ENCODE measurements around the gene CTDSPL. TPM values are rescaled to one million over a fixed set of nuclear protein-coding genes. Genes with fewer than 3 reads are reported as not detected.

Gene CTDSPL
- total and polyA plus RNA-seq, 2 of the 8 experiments (the other 6 are each of a cell fraction or from before 2014, with no cell fraction given) = 20.3 to 42.2 TPM

DNA sequence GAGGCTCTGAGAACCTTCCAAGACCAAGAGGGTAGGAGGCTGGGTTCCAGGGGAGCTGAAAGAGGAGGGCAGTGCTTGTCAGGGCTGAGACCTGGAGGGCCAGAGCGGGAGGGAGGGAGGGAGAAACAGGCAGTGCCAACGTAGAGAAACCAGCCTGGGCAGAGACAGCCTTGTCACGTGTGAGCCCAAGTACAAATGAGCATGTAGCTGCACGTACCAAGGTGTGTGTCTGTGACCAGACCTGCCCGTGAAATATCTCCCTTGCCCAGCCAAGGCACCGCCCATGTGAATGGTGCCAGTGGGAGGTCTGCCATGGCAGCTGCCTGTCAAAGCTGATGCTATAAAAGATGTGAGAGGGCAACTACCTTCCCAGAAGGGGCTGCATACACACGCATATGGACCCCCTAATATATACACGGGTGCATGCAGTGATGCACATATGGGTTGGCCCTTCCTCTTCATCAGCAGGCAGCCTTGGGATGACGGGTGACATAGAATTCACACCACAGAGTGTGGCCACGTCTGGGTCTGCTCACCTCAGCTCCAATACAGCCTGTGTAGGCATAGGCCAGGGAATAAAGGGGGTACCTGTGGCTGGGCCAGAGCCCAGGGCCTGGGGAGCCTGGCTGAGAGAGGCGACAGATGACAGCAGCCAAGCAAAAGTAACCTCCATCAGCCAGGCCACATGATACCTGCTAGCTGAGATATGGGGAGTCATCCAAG, 7.8 kb upstream of the CTDSPL start:
- Histone ChIP-seq H3K23ac (ENCODE audit: insufficient read length) (no peak overlapping the region), H4K20me1 (replicated peaks in 1 of 2; ENCODE audit: control insufficient read depth in 1 of 2, insufficient read depth in 2 of 2, low read length in 2 of 2) (no peaks in the 10 kb centered on the region), H2BK20ac (ENCODE audit: low read length) (no peak overlapping the region), H2AFZ (ENCODE audit: low read length) (no peak overlapping the region), H2BK120ac (replicated peaks; ENCODE audit: low read depth, low read length) (no peak overlapping the region), H3K23me2 (ENCODE audit: low read depth, low read length) (no peaks in the 10 kb centered on the region), H3K9me3 (ENCODE audit: insufficient read depth in 2 of 2, low read depth in 1 of 2, low read length in 1 of 2) (no peaks in the 10 kb centered on the region), H3K27ac (ENCODE audit: low read depth, low read length) (no peak overlapping the region), H3K4me3 (ENCODE audit: extremely low read depth in 1 of 4, insufficient read depth in 2 of 4, low read depth in 3 of 4, low read length in 4 of 4) (no peak overlapping the region), H3K27me3 (replicated peaks in 1 of 4; ENCODE audit: control insufficient read depth in 3 of 4, extremely low read depth in 1 of 4, insufficient read depth in 3 of 4, low read length in 3 of 4) (no peaks in the 10 kb centered on the region), H3K18ac (ENCODE audit: extremely low read depth, low read length) (no peak overlapping the region), H3K4ac (replicated peaks; ENCODE audit: insufficient read length, low read depth, low read length) (no peak overlapping the region), H2BK5ac (ENCODE audit: low read depth, low read length) (no peak overlapping the region), H3K4me2 (ENCODE audit: insufficient read depth in 1 of 2, low read depth in 2 of 2, low read length in 2 of 2) (no peak overlapping the region), H3K79me2 (ENCODE audit: control insufficient read depth in 1 of 2, insufficient read depth in 2 of 2, low read length in 2 of 2) (no peaks in the 10 kb centered on the region), H3K9ac (replicated peaks in 1 of 4; ENCODE audit: extremely low read depth in 1 of 4, low read depth in 3 of 4, low read length in 3 of 4) (no peak overlapping the region), H3K4me1 (replicated peaks in 1 of 4; ENCODE audit: control insufficient read depth in 3 of 4, insufficient read depth in 4 of 4, low read length in 3 of 4) (peaks cover 0 to 2% (median under 1%) of the 10 kb centered on the region in 4 experiments; a peak in 3 of 7 replicates), H4K5ac (ENCODE audit: insufficient read length, low read depth, low read length) (no peak overlapping the region), H2AK5ac (ENCODE audit: low read depth, low read length) (no peak overlapping the region), H3K56ac (replicated peaks; ENCODE audit: insufficient read length, low read depth, low read length) (no peak overlapping the region), H4K91ac (replicated peaks; ENCODE audit: insufficient read length, low read length) (no peak overlapping the region), H3K36me3 (ENCODE audit: control insufficient read depth in 2 of 4, insufficient read depth in 4 of 4, low read length in 3 of 4) (no peaks in the 10 kb centered on the region), H2BK12ac (ENCODE audit: low read depth, low read length) (peak overlapping the region; percentile 87; the same call in 1 of the 2 replicates), H3K14ac (ENCODE audit: insufficient read length) (no peak overlapping the region), H4K8ac (ENCODE audit: extremely low read depth, insufficient read depth, low read length) (no peak overlapping the region), H2BK15ac (ENCODE audit: low read length) (no peak overlapping the region), H3K79me1 (ENCODE audit: low read depth, low read length) (no peaks in the 10 kb centered on the region)
- ChIA-PET POLR2A (ENCODE audit: partially characterized antibody) (interaction anchor here (0.6 to 1.8 kb wide), 2 partner anchors 112 to 113 kb away, joined by 3 to 5 read pairs; no protein-coding TSS in a partner anchor), CTCF (ENCODE audit: partially characterized antibody) (interaction anchor here (0.7 to 7.2 kb wide), 23 partner anchors 8 to 558 kb away, joined by 3 to 75 read pairs (median 9); no protein-coding TSS in a partner anchor)
- FAIRE-seq (no peak), DNase-seq (ENCODE audit: low read depth in 1 of 2, low spot score in 2 of 2) (no peak)
- 84% methylated on average over 9 of the region's 11 CpGs; no CpG with 5 or more reads in 1 of the 2 experiments for WGBS, 2 experiments (ENCODE audit: extremely low coverage in 1 of 2, insufficient coverage in 1 of 2, insufficient read length in 1 of 2, insufficient replicate concordance in 2 of 2, low coverage in 1 of 2, low lambda C conversion rate in 2 of 2, missing lambda C conversion rate in 1 of 2)
- TF ChIP-seq TAF7 (optimal IDR thresholded peaks at IDR 0.05; ENCODE audit: borderline replicate concordance, low read depth, low read length) (no peak), SIX5 (IDR thresholded peaks at IDR 0.05; ENCODE audit: low read depth, low read length) (no peak), SIRT6 (IDR thresholded peaks at IDR 0.05; ENCODE audit: low read length) (no peak), SUZ12 (IDR thresholded peaks at IDR 0.05; ENCODE audit: low read length) (no peak), ASH2L (IDR thresholded peaks at IDR 0.05; ENCODE audit: low read length) (no peak), ZNF274 (IDR thresholded peaks at IDR 0.05; ENCODE audit: borderline replicate concordance, extremely low read depth, low read length) (no peak), KDM5A (IDR thresholded peaks at IDR 0.05; ENCODE audit: low read length) (no peak), SRF (IDR thresholded peaks at IDR 0.05; ENCODE audit: low read depth, low read length) (no peak)
- TF ChIP-seq, protein P1, sequence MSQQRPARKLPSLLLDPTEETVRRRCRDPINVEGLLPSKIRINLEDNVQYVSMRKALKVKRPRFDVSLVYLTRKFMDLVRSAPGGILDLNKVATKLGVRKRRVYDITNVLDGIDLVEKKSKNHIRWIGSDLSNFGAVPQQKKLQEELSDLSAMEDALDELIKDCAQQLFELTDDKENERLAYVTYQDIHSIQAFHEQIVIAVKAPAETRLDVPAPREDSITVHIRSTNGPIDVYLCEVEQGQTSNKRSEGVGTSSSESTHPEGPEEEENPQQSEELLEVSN (IDR thresholded peaks at IDR 0.05) = no peak
